HEK293 (cell line): Measurements from ENCODE around the gene CCDC88C.
A peak's percentile ranks its signal among the peaks of the same experiment; 100 is the strongest.

Source experiments
- CTCF ChIA-PET: fragments of 350-600 bp; formaldehyde crosslinking; extraction: SDS; loops from one replicate; lab custom pipeline; 2021; ENCODE audit warnings: antibody characterized with exemption; lab: Yijun Ruan, JAX
- POLR2A ChIA-PET: fragments of 300-600 bp; formaldehyde crosslinking; extraction: SDS; loops from one replicate; lab custom pipeline; 2020; ENCODE audit warnings: antibody characterized with exemption, inconsistent platforms; lab: Yijun Ruan, JAX
- H3K27ac ChIP-seq: fragments of 200-500 bp; sonication (Bioruptor generic); 2 replicates; pipeline ENCODE4 v1.5.1; 2014; ENCODE audit warnings: low read depth, low read length, control low read depth, inconsistent platforms; ENCODE audit errors: extremely low read depth
- H3K36me3 ChIP-seq, 2 experiments: fragments of 200-500 bp in 1 of 2; sonication (Bioruptor generic) in 1 of 2; 1 replicate in 1 of 2; 2 replicates in 1 of 2; pipeline ENCODE4 v1.5.1; 2014 to 2017; ENCODE audit warnings: inconsistent platforms in 2 of 2, low read length in 2 of 2; ENCODE audit not compliant: control insufficient read depth in 2 of 2, insufficient read depth in 1 of 2
- H3K4me1 ChIP-seq: fragments of 200-500 bp; sonication (Bioruptor generic); 2 replicates; pipeline ENCODE4 v1.5.1; 2014; ENCODE audit warnings: mild to moderate bottlenecking, low read length, inconsistent platforms; ENCODE audit not compliant: control insufficient read depth, insufficient read depth
- H3K4me3 ChIP-seq: 2 replicates; pipeline ENCODE4 v1.5.1; 2011; ENCODE audit warnings: low read depth, mild to moderate bottlenecking, control low read depth, low read length, moderate library complexity
- H3K9me3 ChIP-seq: fragments of 200-500 bp; sonication (Bioruptor generic); 2 replicates; pipeline ENCODE4 v1.5.1; 2014; ENCODE audit warnings: low read depth, low read length, inconsistent platforms; ENCODE audit not compliant: control insufficient read depth, insufficient read depth
- GLI2 ChIP-seq: fragments of 450-650 bp; formaldehyde crosslinking; IDR thresholded peaks from 2 replicates; pipeline ENCODE4; 2017; ENCODE audit warnings: missing biosample characterization, missing genetic modification characterization, low read depth, borderline replicate concordance
- HOXD13 ChIP-seq: sonication (generic); formaldehyde crosslinking; IDR thresholded peaks from 2 replicates; pipeline ENCODE4 v1.8.0; 2022; ENCODE audit warnings: missing genetic modification reagents, borderline replicate concordance
- SP2 ChIP-seq: fragments of 450-650 bp; formaldehyde crosslinking; IDR thresholded peaks from 2 replicates; pipeline ENCODE4 v1.5.1; 2016; ENCODE audit warnings: missing biosample characterization, missing genetic modification characterization
- SP3 ChIP-seq: fragments of 450-650 bp; formaldehyde crosslinking; IDR thresholded peaks from 2 replicates; pipeline ENCODE4 v1.5.1; 2016; ENCODE audit warnings: missing biosample characterization, missing genetic modification characterization
- SP7 ChIP-seq: fragments of 450-650 bp; formaldehyde crosslinking; IDR thresholded peaks from 2 replicates; pipeline ENCODE4 v1.5.1; 2016; ENCODE audit warnings: missing biosample characterization, missing genetic modification characterization
- ZBTB20 ChIP-seq: fragments of 450-650 bp; formaldehyde crosslinking; IDR thresholded peaks from 2 replicates; pipeline ENCODE4 v1.5.1; 2016; ENCODE audit warnings: missing biosample characterization, missing genetic modification characterization
- ZNF121 ChIP-seq: fragments of 450-650 bp; formaldehyde crosslinking; IDR thresholded peaks from 2 replicates; pipeline ENCODE4 v1.5.1; 2016; ENCODE audit warnings: missing biosample characterization, missing genetic modification characterization
- ZNF138 ChIP-seq: fragments of 450-650 bp; formaldehyde crosslinking; IDR thresholded peaks from 2 replicates; pipeline ENCODE4 v1.5.1; 2016; ENCODE audit warnings: missing biosample characterization, missing genetic modification characterization, borderline replicate concordance
- ZNF155 ChIP-seq: fragments of 450-650 bp; formaldehyde crosslinking; IDR thresholded peaks from 2 replicates; pipeline ENCODE4 v1.5.1; 2016; ENCODE audit warnings: missing biosample characterization, missing genetic modification characterization
- ZNF16 ChIP-seq: fragments of 450-650 bp; formaldehyde crosslinking; IDR thresholded peaks from 2 replicates; pipeline ENCODE4 v1.5.1; 2016; ENCODE audit warnings: low read depth, missing biosample characterization, missing genetic modification characterization
- ZNF211 ChIP-seq: fragments of 450-650 bp; formaldehyde crosslinking; IDR thresholded peaks from 2 replicates; pipeline ENCODE4 v1.5.1; 2016; ENCODE audit warnings: low read depth, missing biosample characterization, missing genetic modification characterization
- ZNF37A ChIP-seq: fragments of 450-650 bp; IDR thresholded peaks from 2 replicates; pipeline ENCODE4 v1.5.1; 2018; ENCODE audit warnings: missing biosample characterization, missing genetic modification characterization
- ZNF560 ChIP-seq: fragments of 450-650 bp; formaldehyde crosslinking; IDR thresholded peaks from 2 replicates; pipeline ENCODE4 v1.5.1; 2017; ENCODE audit warnings: missing biosample characterization, missing genetic modification characterization, borderline replicate concordance
- ZNF626 ChIP-seq: fragments of 450-650 bp; sonication (Bioruptor Pico); formaldehyde crosslinking; IDR thresholded peaks from 2 replicates; pipeline ENCODE4 v1.5.1; 2018; ENCODE audit warnings: missing biosample characterization, missing genetic modification characterization, inconsistent platforms
- ZNF747 ChIP-seq: fragments of 450-650 bp; formaldehyde crosslinking; IDR thresholded peaks from 2 replicates; pipeline ENCODE4 v1.5.1; 2016; ENCODE audit warnings: missing biosample characterization, missing genetic modification characterization
- TF ChIP-seq, protein P1 (sequence below): fragments of 450-650 bp; formaldehyde crosslinking; IDR thresholded peaks from 2 replicates; pipeline ENCODE4 v1.5.1; 2016; ENCODE audit warnings: missing biosample characterization, missing genetic modification characterization
- TF ChIP-seq, protein P2 (sequence below): fragments of 450-650 bp; formaldehyde crosslinking; IDR thresholded peaks from 2 replicates; pipeline ENCODE4 v1.5.1; 2016; ENCODE audit warnings: missing biosample characterization, missing genetic modification characterization

CCDC88C gene

DNA sequence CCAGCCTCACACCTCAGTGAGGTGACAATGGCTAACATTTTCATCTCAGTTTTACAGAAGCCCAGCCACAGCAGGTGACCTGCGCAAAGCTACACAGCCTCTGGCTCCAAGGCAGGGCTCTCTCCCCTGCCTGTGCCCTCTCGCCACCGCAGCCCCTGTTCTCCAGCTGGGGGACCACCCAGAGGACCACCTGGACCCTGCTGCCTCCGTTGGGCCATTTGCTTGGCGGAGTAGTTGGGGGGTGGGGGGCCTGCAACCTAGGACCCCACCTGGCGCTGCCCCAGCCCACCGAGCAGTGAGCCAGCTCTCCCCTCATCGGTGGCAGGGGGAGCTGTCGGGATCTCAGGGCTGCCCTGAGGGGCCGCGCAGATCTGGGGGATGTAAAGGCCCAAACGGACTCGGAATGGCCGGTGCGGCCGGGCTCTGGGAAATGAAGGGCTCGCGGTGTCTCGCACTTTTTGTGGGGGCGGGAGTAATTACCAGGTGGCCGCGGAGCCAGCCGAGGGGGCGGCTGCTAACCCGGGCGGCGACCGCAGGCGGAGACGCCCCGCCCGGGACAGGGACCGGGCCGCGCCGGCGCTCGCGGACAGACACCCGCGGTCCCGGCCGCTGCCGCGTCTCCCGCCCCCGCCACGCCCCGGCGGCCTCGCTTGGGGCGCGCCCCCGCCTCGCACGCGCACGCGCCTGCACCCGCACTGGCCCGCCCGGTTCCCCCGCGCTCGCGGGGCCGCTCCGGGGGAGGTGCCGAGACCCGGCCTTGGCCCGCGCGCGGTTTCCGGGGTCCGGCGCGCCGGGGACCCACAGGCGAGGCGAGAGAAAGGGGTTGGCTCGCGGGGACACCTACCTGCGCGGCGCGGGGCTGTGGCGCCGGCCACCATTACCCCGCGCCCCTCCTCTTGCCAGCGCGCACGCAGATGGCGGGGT lies 164.5 kb downstream of the CCDC88C start (continued):
- TF ChIP-seq, protein P1, sequence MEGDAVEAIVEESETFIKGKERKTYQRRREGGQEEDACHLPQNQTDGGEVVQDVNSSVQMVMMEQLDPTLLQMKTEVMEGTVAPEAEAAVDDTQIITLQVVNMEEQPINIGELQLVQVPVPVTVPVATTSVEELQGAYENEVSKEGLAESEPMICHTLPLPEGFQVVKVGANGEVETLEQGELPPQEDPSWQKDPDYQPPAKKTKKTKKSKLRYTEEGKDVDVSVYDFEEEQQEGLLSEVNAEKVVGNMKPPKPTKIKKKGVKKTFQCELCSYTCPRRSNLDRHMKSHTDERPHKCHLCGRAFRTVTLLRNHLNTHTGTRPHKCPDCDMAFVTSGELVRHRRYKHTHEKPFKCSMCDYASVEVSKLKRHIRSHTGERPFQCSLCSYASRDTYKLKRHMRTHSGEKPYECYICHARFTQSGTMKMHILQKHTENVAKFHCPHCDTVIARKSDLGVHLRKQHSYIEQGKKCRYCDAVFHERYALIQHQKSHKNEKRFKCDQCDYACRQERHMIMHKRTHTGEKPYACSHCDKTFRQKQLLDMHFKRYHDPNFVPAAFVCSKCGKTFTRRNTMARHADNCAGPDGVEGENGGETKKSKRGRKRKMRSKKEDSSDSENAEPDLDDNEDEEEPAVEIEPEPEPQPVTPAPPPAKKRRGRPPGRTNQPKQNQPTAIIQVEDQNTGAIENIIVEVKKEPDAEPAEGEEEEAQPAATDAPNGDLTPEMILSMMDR (tag by site-specific recombination) = peak; percentile 49
- TF ChIP-seq SP2 (tag by site-specific recombination) = no peak
- TF ChIP-seq SP7 (tag by site-specific recombination) = peak; percentile 42; the same call in 1 of the 2 replicates
- TF ChIP-seq HOXD13 = no peak
- TF ChIP-seq ZNF155 (tag by site-specific recombination) = no peak
- TF ChIP-seq ZNF121 (tag by site-specific recombination) = no peak

DNA sequence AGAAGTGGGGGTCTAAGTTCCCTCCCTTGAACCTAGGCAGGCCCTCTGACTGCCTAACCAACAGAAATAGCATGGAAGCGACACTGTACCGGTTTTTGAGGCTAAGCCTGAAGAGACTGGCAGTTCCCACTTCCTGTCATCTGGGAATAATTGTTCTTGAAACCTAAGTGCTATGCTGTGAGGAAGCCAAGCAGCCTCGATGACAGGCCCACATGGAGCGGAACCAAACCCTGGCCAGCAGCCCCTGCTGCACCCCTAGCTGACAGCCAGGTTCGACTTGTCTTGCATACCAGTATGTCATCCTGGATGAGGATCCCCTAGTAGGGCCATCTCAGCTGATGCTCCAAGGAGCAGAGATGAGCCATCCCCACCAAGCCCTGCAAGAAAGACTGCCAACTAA lies 166.7 kb downstream of the CCDC88C start:
- no peaks in the 10 kb centered on the region for H3K4me1 ChIP-seq
- ChIA-PET POLR2A (no interaction called here), CTCF (interaction anchor here (1.2 kb wide), 1 partner anchor 75 kb away, joined by 3 read pairs; no protein-coding TSS in a partner anchor)
- no peak for TF ChIP-seq GLI2 (tag by site-specific recombination)
- no peak for TF ChIP-seq ZNF37A (tag by site-specific recombination)
- no peak for TF ChIP-seq ZNF747 (tag by site-specific recombination)
- TF ChIP-seq ZNF560 (tag by site-specific recombination) = no peak
- no peak for TF ChIP-seq SP3 (tag by site-specific recombination)
- no peak for TF ChIP-seq ZNF211 (tag by site-specific recombination)
- TF ChIP-seq ZNF16 (tag by site-specific recombination) = no peak
- TF ChIP-seq ZNF626 = no peak
- H3K27ac ChIP-seq = no peak overlapping the region
- no peak overlapping the region for H3K4me3 ChIP-seq
- no peaks in the 10 kb centered on the region for H3K9me3 ChIP-seq
- H3K36me3 ChIP-seq = no peaks in the 10 kb centered on the region

DNA sequence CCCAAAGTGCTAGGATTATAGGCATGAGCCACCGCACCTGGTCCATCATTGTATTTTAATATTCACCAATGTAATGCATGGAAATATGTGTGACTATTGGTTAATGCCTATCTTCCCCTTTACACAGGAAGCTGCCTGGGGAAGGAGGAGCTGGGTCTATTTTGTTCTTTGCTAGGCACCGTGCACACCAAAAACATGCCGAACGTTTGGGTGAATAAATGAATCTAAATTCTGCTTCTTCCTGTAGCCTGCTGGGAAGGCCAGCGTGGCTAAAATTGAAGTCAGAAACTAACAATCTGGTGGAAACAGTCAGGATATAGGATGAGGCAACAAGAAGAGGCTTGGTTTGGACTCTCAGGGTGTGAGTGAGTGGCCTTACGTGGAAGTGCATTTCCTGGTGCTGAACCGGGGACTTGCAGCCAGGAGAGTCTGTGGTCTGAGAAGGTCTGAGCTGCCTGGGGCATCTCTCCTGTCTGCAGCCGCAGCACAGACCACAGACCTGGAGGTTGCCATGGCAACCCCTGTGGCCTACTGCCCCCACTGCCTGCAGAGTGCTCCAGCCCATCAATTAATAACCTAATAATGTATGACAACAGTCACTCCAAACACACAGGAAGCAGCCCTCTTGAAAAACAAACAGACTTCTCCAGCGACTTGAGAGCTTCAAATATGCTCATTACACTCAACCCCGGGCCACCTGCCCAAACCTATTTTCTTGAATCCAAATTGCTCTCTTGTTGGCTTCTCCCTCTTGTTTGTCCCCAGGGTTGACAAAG lies 167.6 kb downstream of the CCDC88C start:
- CTCF ChIA-PET = interaction anchor here (0.7 to 1.2 kb wide), 3 partner anchors 73 to 763 kb away, joined by 3 to 5 read pairs (median 3); no protein-coding TSS in a partner anchor

More for the DNA sequence above, 167.6 kb downstream of the CCDC88C start:
- Histone ChIP-seq H3K27ac (no peak overlapping the region), H3K9me3 (no peaks in the 10 kb centered on the region)
- TF ChIP-seq, protein P2, sequence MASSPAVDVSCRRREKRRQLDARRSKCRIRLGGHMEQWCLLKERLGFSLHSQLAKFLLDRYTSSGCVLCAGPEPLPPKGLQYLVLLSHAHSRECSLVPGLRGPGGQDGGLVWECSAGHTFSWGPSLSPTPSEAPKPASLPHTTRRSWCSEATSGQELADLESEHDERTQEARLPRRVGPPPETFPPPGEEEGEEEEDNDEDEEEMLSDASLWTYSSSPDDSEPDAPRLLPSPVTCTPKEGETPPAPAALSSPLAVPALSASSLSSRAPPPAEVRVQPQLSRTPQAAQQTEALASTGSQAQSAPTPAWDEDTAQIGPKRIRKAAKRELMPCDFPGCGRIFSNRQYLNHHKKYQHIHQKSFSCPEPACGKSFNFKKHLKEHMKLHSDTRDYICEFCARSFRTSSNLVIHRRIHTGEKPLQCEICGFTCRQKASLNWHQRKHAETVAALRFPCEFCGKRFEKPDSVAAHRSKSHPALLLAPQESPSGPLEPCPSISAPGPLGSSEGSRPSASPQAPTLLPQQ = no peak
- TF ChIP-seq ZBTB20 (tag by site-specific recombination) (peak; percentile 71), ZNF138 (tag by site-specific recombination) (no peak)
- TF ChIP-seq, protein P1 (tag by site-specific recombination) = no peak
- TF ChIP-seq, all 188 proteins: peak for 1
- Histone ChIP-seq H3K4me3 (no peak overlapping the region), H3K4me1 (no peaks in the 10 kb centered on the region), H3K36me3 (no peaks in the 10 kb centered on the region)
- POLR2A ChIA-PET = interaction anchor here (0.6 kb wide), 1 partner anchor 56 kb away, joined by 6 read pairs; no protein-coding TSS in a partner anchor
